PC-9 (cell line): ENCODE data around the gene NT5DC3. TPM values are rescaled to one million over a fixed set of nuclear protein-coding genes. Genes with fewer than 3 reads are reported as not detected.

Experiments used
- BruUV-seq: library from RNA; stranded (reverse); fragments of 400-500 nt; replicated peaks from 2 replicates; lab custom pipeline; 2021; lab: Mats Ljungman, UMichigan
- CTCF ChIA-PET: fragments of 300-600 bp; sonication (Branson Sonifier 250); formaldehyde crosslinking; loops from one replicate; lab custom pipeline; 2022; ENCODE audit warnings: antibody characterized with exemption; lab: Charles Lee
- POLR2A ChIA-PET: fragments of 300-600 bp; sonication (Branson Sonifier 250); formaldehyde crosslinking; loops from one replicate; lab custom pipeline; 2022; ENCODE audit warnings: antibody characterized with exemption; ENCODE audit not compliant: unreplicated experiment; lab: Charles Lee
- DNase-seq, 2 experiments: peaks; one replicate each; pipeline versions ENCODE4 v3.0.0 to v3.0.0-alpha.2; 2015 to 2022; ENCODE audit warnings: mixed read lengths in 1 of 2
- H2AFZ ChIP-seq: fragments of 200-600 bp; sonication (generic); 2 replicates; pipeline ENCODE4 v1.8.1; 2017; ENCODE audit warnings: antibody characterized with exemption
- H3F3A ChIP-seq: fragments of 200-600 bp; sonication (generic); 2 replicates; pipeline ENCODE4 v1.8.1; 2017; ENCODE audit warnings: antibody characterized with exemption, mild to moderate bottlenecking, low read depth; ENCODE audit not compliant: insufficient read depth
- H3K27ac ChIP-seq: fragments of 200-600 bp; sonication (generic); 2 replicates; pipeline ENCODE4 v1.6.1; 2016; ENCODE audit warnings: mixed run types
- H3K27me3 ChIP-seq: fragments of 200-600 bp; sonication (generic); 2 replicates; pipeline ENCODE4 v1.6.1; 2016; ENCODE audit warnings: low read depth, mixed run types; ENCODE audit not compliant: insufficient read depth
- H3K36me3 ChIP-seq: fragments of 200-600 bp; sonication (generic); 2 replicates; pipeline ENCODE4 v1.6.1; 2016; ENCODE audit warnings: low read depth, mixed run types
- H3K4me1 ChIP-seq: fragments of 200-600 bp; sonication (generic); replicated peaks from 2 replicates; pipeline ENCODE4 v1.6.1; 2016; ENCODE audit warnings: mixed run types; ENCODE audit not compliant: insufficient read depth
- H3K4me2 ChIP-seq: fragments of 200-600 bp; sonication (generic); 2 replicates; pipeline ENCODE4 v1.6.1; 2017; ENCODE audit warnings: mixed run types
- H3K4me3 ChIP-seq: fragments of 200-600 bp; sonication (generic); 2 replicates; pipeline ENCODE4 v1.6.1; 2016; ENCODE audit warnings: mixed run types
- H3K79me2 ChIP-seq: fragments of 200-600 bp; sonication (generic); 2 replicates; pipeline ENCODE4 v1.6.1; 2017; ENCODE audit warnings: low read depth, mixed run types
- H3K9me2 ChIP-seq: fragments of 200-600 bp; sonication (generic); 2 replicates; pipeline ENCODE4 v1.8.1; 2017; ENCODE audit warnings: mild to moderate bottlenecking; ENCODE audit not compliant: insufficient read depth
- H3K9me3 ChIP-seq: fragments of 200-600 bp; sonication (generic); 2 replicates; pipeline ENCODE4 v1.8.1; 2016; ENCODE audit warnings: low read depth; ENCODE audit not compliant: insufficient read depth
- H4K20me1 ChIP-seq: fragments of 200-600 bp; sonication (generic); 2 replicates; pipeline ENCODE4 v1.8.1; 2017; ENCODE audit not compliant: insufficient read depth
- EZH2 ChIP-seq: fragments of 200-600 bp; sonication (generic); IDR thresholded peaks from 2 replicates; pipeline ENCODE4 v1.8.0; 2017; ENCODE audit warnings: antibody characterized with exemption, low read depth
- intact Hi-C: fragments of 100-400 bp; cut with micrococcal nuclease; formaldehyde crosslinking; loops from one replicate; pipeline ENCODE4 v1.10.0; 2022; ENCODE audit not compliant: unreplicated experiment
- total RNA-seq: library from RNA; stranded (reverse); gene quantifications from 2 replicates; pipeline ENCODE4 v1.2.3, GENCODE V29; 2021
- TF ChIP-seq, protein P1 (sequence below): fragments of 200-600 bp; sonication (generic); conservative IDR thresholded peaks from 2 replicates; pipeline ENCODE4 v1.6.1; 2017; ENCODE audit warnings: mixed run types, antibody characterized with exemption, mild to moderate bottlenecking, moderate library complexity

NT5DC3 gene
- total RNA-seq, 1 experiment from 2014 or later, result 13.2 TPM

DNA sequence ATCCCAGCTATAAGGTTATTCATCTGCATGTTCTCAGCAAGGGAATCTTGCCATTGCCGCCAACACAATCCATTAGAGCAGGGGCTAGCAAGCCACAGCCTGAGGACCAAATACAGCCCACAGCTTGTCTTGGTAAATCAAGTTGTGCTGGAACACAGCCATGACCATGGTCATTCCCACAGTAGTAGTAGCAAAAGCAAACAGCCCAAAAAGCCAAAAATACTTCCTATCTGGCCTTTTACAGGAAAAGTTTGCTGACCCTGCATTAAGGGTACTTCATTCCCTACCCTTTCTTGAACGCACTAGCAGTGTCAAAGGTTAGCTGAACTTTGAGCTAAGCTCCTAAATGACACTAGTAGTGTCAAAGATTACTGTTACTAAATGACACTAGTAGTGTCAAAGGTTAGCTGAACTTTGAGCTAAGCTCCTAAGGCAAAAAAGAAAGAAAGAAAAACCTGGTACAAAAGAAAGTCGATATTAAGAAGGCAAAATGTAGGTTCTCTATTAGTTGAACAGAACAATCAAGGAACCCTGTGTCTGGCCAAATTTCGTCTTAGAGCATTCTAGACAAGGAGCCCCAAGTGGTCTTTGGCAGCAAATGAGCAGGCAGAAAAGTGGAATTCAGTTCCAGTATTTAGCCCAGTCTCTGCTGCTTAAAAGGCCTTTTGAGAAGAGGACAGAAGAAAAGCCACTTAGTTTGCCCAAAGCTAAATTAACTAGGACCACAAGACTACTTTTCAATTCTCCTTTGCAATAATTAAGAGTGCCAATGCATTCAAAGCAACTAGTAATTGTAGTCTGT is 67.7 kb downstream of the NT5DC3 start:
- H3K9me2 ChIP-seq, result no peaks in the 10 kb centered on the region
- H3F3A ChIP-seq, result peaks cover 8% of the 10 kb centered on the region; the same call in 1 of the 2 replicates
- no peaks in the 10 kb centered on the region for H3K9me3 ChIP-seq
- ChIA-PET CTCF (interaction anchor here (0.5 kb wide), 1 partner anchor 821 kb away, joined by 3 read pairs; no protein-coding TSS in a partner anchor), POLR2A (no interaction called here)
- H3K27me3 ChIP-seq, result no peaks in the 10 kb centered on the region
- no peaks in the 10 kb centered on the region for H3K79me2 ChIP-seq
- DNase-seq, result no peak
- intact Hi-C loops, result loop anchor here (5.0 to 10.0 kb wide), 2 partner anchors 159 to 351 kb away; partner anchors contain the start of gene HSP90B1
- no peaks in the 10 kb centered on the region for H4K20me1 ChIP-seq
- peaks cover 12% of the 10 kb centered on the region for H3K36me3 ChIP-seq
- H2AFZ ChIP-seq, result no peak overlapping the region
- no peak overlapping the region for H3K4me2 ChIP-seq
- no peak for TF ChIP-seq EZH2
- TF ChIP-seq, protein P1, sequence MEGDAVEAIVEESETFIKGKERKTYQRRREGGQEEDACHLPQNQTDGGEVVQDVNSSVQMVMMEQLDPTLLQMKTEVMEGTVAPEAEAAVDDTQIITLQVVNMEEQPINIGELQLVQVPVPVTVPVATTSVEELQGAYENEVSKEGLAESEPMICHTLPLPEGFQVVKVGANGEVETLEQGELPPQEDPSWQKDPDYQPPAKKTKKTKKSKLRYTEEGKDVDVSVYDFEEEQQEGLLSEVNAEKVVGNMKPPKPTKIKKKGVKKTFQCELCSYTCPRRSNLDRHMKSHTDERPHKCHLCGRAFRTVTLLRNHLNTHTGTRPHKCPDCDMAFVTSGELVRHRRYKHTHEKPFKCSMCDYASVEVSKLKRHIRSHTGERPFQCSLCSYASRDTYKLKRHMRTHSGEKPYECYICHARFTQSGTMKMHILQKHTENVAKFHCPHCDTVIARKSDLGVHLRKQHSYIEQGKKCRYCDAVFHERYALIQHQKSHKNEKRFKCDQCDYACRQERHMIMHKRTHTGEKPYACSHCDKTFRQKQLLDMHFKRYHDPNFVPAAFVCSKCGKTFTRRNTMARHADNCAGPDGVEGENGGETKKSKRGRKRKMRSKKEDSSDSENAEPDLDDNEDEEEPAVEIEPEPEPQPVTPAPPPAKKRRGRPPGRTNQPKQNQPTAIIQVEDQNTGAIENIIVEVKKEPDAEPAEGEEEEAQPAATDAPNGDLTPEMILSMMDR, result no peak
- no peak overlapping the region for H3K27ac ChIP-seq
- no peaks in the 10 kb centered on the region for H3K4me1 ChIP-seq
- BruUV-seq, result no TSS peak
- no peak overlapping the region for H3K4me3 ChIP-seq

DNA sequence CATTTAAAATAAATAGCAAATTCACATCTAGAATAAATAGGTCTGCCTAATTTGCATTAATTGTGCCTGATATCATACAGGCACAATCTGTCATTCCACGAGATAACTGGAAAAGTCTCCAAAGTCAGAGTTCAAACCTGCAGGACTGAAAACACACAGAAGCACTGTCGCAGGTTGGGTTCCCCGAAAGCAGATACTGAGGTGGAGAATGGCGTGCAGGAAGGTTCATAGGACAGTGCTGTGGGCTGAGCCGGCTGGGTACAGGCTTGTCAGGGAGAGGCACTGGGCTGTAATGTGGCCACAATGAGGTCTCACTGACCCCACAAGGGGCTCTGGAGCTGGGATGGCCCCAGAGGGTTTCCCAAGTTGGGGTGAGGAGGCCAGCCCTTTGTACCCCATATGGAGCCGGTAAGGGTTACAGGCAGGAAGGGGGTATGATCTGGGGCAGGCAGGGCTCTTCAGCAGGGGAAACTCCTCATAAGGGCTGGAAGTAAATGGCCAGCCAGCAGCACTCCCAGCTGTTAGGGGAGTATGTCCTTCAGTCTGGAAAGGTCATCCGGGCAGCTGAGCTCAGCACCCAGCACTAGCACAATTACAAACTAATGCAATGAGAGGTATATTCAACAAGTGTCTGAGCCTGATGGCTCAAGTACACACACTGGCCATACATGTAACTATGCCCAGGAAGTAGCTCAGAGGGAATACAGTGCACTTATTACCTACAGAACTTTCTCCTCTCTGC is 68.5 kb downstream of the NT5DC3 start:
- H3K27ac ChIP-seq, result no peak overlapping the region
- CTCF ChIA-PET, result interaction anchor here (0.5 kb wide), 2 partner anchors 98 to 820 kb away, joined by 3 to 7 read pairs; no protein-coding TSS in a partner anchor
- intact Hi-C loops, result loop anchor here (5.0 to 10.0 kb wide), 2 partner anchors 160 to 352 kb away; partner anchors contain the start of gene HSP90B1

DNA sequence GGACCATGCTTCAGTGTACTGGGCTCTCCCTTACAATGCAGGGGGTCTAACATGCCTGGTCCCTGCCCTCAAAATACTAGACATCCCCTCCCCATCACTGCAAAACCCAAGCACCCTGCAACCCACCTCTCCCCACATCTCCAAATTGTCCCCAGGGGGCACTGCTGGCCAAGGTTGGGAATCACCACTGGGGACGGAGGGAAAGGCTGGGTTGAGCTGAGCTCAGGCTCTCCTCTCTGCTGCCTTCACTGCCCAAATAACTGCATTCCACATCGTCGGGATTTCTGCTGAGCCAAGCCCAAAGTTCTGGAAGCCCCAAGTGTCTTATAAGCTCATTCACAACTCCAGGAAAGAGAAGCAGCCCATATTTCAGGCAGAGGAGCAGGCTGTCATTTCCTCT is 69.6 kb downstream of the NT5DC3 start:
- H3K4me1 ChIP-seq, result no peaks in the 10 kb centered on the region
- DNase-seq, result peak in 1 of 2 experiments; percentile 49
- H4K20me1 ChIP-seq, result no peaks in the 10 kb centered on the region
- TF ChIP-seq, protein P1, result peak; percentile 73
- TF ChIP-seq EZH2, result no peak
- no peak overlapping the region for H3K27ac ChIP-seq
- H3K4me3 ChIP-seq, result no peak overlapping the region
- POLR2A ChIA-PET, result no interaction called here
- CTCF ChIA-PET, result no interaction called here
- no peak overlapping the region for H2AFZ ChIP-seq
- no peaks in the 10 kb centered on the region; the same call in 1 of the 2 replicates for H3K36me3 ChIP-seq
- H3K9me3 ChIP-seq, result no peaks in the 10 kb centered on the region
- peaks cover 8% of the 10 kb centered on the region; the same call in 1 of the 2 replicates for H3F3A ChIP-seq
- BruUV-seq, result no TSS peak
- H3K79me2 ChIP-seq, result no peaks in the 10 kb centered on the region
- intact Hi-C loops, result loop anchor here (1.0 to 10.0 kb wide), 3 partner anchors 99 to 353 kb away; partner anchors contain the start of gene HSP90B1
- H3K9me2 ChIP-seq, result no peaks in the 10 kb centered on the region
- H3K27me3 ChIP-seq, result no peaks in the 10 kb centered on the region
- no peak overlapping the region for H3K4me2 ChIP-seq

More for the DNA sequence above, 68.5 kb downstream of the NT5DC3 start:
- no peaks in the 10 kb centered on the region for H3K27me3 ChIP-seq
- no peaks in the 10 kb centered on the region for H3K9me2 ChIP-seq
- POLR2A ChIA-PET, result no interaction called here
- no peak overlapping the region for H3K4me2 ChIP-seq
- H4K20me1 ChIP-seq, result no peaks in the 10 kb centered on the region
- H3K4me3 ChIP-seq, result no peak overlapping the region
- BruUV-seq, result no TSS peak
- no peaks in the 10 kb centered on the region for H3K4me1 ChIP-seq
- H3K36me3 ChIP-seq, result peaks cover 8% of the 10 kb centered on the region
- no peak overlapping the region for H2AFZ ChIP-seq
- DNase-seq, result no peak
- no peak for TF ChIP-seq EZH2
- TF ChIP-seq, protein P1, result no peak
- no peaks in the 10 kb centered on the region for H3K9me3 ChIP-seq
- H3F3A ChIP-seq, result peaks cover 8% of the 10 kb centered on the region; the same call in 1 of the 2 replicates
- no peaks in the 10 kb centered on the region for H3K79me2 ChIP-seq
